Measurements from ENCODE around the gene TSPAN31. TPM values are rescaled to one million over a fixed set of nuclear protein-coding genes. Genes with fewer than 3 reads are reported as not detected.
"Not testable (repeated sequence)": the region's sequence is repeated elsewhere in the genome, so short reads cannot be mapped to it uniquely, and the experiment has no call there.

Gene TSPAN31
- total RNA-seq, 1 donor from 2014 or later, result 42.3 TPM

GRCh38 chr12:57772429-57773322, 27.8 kb downstream of the TSPAN31 start, which contains the start of gene EEF1AKMT3:
Gene EEF1AKMT3, plus strand, starts transcription at chr12:57772614. Its CDS starts 111 bp downstream, at chr12:57772725.
- Histone ChIP-seq H3K4me1 (peaks cover 2 to 15% of the 10 kb centered on the region in 2 donors), H3K36me3 (peaks cover 0 to 11% of the 10 kb centered on the region in 2 donors), H3K27ac (peak within 1 kb of the TSS; percentile 90 to 94), H3K27me3 (no peaks in the 10 kb centered on the region), H3K4me3 (peak within 1 kb of the TSS; percentile 80 to 83), H3K9me3 (no peaks in the 10 kb centered on the region)
- intact Hi-C loops (cut with DNase I), result no loop called here
- peak in 1 of 2 donors; percentile 85 for DNase-seq (ENCODE audit: low spot score in 2 of 2)
- no peak for TF ChIP-seq CTCF (IDR thresholded peaks at IDR 0.05)

GRCh38 chr12:57774634-57775033, 29.8 kb downstream of the TSPAN31 start:
- H3K4me3 ChIP-seq; H3K27me3 ChIP-seq; intact Hi-C loops (cut with DNase I); H3K27ac ChIP-seq; H3K9me3 ChIP-seq: not testable (repeated sequence)
- DNase-seq (ENCODE audit: low spot score in 2 of 2), result peak in 1 of 2 donors; percentile 56
- H3K36me3 ChIP-seq, result peaks cover 0 to 12% of the 10 kb centered on the region in 2 donors
- H3K4me1 ChIP-seq, result peaks cover 2 to 15% of the 10 kb centered on the region in 2 donors

GRCh38 chr12:57775044-57775443, 30.2 kb downstream of the TSPAN31 start:
- intact Hi-C loops (cut with DNase I), result no loop called here
- no peaks in the 10 kb centered on the region for H3K9me3 ChIP-seq
- no peak overlapping the region for H3K27ac ChIP-seq
- H3K36me3 ChIP-seq, result peaks cover 0 to 13% of the 10 kb centered on the region in 2 donors
- H3K4me3 ChIP-seq, result no peak overlapping the region
- no peak for DNase-seq (ENCODE audit: low spot score in 2 of 2)
- H3K27me3 ChIP-seq, result no peaks in the 10 kb centered on the region
- H3K4me1 ChIP-seq, result peaks cover 2 to 15% of the 10 kb centered on the region in 2 donors
- no peak for TF ChIP-seq CTCF (IDR thresholded peaks at IDR 0.05)

- no peak overlapping the region for H3K27ac ChIP-seq
- intact Hi-C loops (cut with DNase I), result no loop called here
- no peak for TF ChIP-seq CTCF (IDR thresholded peaks at IDR 0.05)
- no peaks in the 10 kb centered on the region for H3K9me3 ChIP-seq
- H3K27me3 ChIP-seq, result no peaks in the 10 kb centered on the region
- H3K4me3 ChIP-seq, result no peak overlapping the region
- no peak for DNase-seq (ENCODE audit: low spot score in 2 of 2)
- H3K36me3 ChIP-seq, result peaks cover 0 to 13% of the 10 kb centered on the region in 2 donors
- peaks cover 2 to 15% of the 10 kb centered on the region in 2 donors for H3K4me1 ChIP-seq
Measured at GRCh38 chr12:57775563-57776246, 30.9 kb downstream of the TSPAN31 start.

GRCh38 chr12:57776247-57776587, 31.4 kb downstream of the TSPAN31 start:
- intact Hi-C loops (cut with DNase I), result no loop called here

More at GRCh38 chr12:57776247-57776587, 31.4 kb downstream of the TSPAN31 start:
- no peaks in the 10 kb centered on the region for H3K27me3 ChIP-seq
- TF ChIP-seq CTCF (IDR thresholded peaks at IDR 0.05), result no peak
- H3K4me3 ChIP-seq, result no peak overlapping the region
- DNase-seq (ENCODE audit: low spot score in 2 of 2), result no peak
- H3K36me3 ChIP-seq, result peaks cover 0 to 13% of the 10 kb centered on the region in 2 donors
- H3K4me1 ChIP-seq, result peaks cover 2 to 10% of the 10 kb centered on the region in 2 donors
- no peak overlapping the region for H3K27ac ChIP-seq
- no peaks in the 10 kb centered on the region for H3K9me3 ChIP-seq
